WTC11 (cell line): ENCODE measurements around the gene LTA.

ENCODE experiments used
- CTCF ChIP-seq: fragments of 200-600 bp; IDR thresholded peaks from 2 replicates; pipeline ENCODE4 v1.8.0; 2022; ENCODE audit warnings: antibody characterized with exemption
- FOXP4 ChIP-seq: sonication (generic); formaldehyde crosslinking; IDR thresholded peaks from 2 replicates; pipeline ENCODE4 v1.8.0; 2022; ENCODE audit warnings: mild to moderate bottlenecking, missing genetic modification reagents
- TEAD1 ChIP-seq: sonication (generic); formaldehyde crosslinking; IDR thresholded peaks from 2 replicates; pipeline ENCODE4 v1.8.0; 2022; ENCODE audit warnings: mild to moderate bottlenecking, missing genetic modification reagents
- ZNF532 ChIP-seq: fragments of 250-450 bp; sonication (Bioruptor Pico); IDR thresholded peaks from 2 replicates; pipeline ENCODE4 v1.9.0; 2021; ENCODE audit warnings: mild to moderate bottlenecking, borderline replicate concordance

- TF ChIP-seq CTCF: no peak
- TF ChIP-seq FOXP4 (CRISPR knock-in tag): no peak
- no peak for TF ChIP-seq TEAD1 (CRISPR knock-in tag)
- TF ChIP-seq ZNF532 (CRISPR knock-in tag): no peak
Observed at GRCh38 chr6:31622684-31623091, 50.6 kb downstream of the LTA start.
